HG03135 (cell line): ENCODE data around the gene TNS4.

Experiments
- ATAC-seq: cut with Tn5 transposase; IDR thresholded peaks from one replicate; pipeline ENCODE4 v1.9.1; 2021; ENCODE audit warnings: mild to moderate bottlenecking, moderate library complexity; ENCODE audit not compliant: unreplicated experiment

The TNS4 gene

DNA sequence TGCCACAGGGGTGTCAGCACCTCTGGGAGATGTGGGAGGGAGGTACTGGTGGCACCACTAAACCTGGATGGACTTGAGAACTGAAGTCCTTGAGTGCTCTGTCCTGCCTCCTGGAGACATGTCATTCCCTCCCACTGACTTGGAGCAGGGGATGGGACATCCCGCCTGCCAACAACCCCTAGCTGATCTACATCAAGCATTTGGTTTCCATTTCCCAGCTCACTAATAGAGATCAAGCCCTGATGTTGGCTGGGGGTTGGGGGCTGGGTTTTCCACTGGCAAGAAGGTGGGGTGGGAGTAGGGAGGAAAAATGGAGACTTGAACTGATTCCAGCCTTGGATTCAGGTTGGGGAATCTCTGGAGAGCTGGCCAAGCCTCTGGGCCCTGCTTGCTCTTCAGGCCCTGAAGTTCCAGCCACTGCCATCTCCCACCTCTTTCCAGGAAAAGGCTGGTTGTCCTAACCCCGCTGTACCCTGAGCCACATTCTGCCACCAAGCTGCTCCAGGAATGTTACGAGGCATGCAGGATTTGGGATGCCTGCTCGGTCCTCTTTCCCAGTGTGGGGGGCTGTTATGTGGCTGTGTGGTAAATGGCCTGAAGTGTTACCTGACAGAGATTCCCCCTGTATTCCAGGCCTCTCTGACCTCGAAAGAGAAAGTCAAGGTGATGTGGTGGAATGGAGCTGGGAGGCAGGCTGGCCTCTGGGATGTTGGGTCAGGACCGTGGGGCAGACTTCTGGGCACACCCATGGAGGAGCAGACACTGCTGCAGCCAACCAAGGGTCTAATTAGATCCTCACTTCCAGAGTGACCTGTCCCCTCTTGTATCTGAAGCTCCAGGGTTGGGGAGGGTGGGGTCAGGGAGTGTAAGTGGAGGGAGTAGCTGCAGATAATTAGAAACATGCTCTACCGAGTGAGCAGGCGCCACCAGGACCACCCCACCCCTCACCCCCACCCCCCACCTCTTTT is 41.5 kb downstream of the TNS4 start:
- ATAC-seq, result no peak

DNA sequence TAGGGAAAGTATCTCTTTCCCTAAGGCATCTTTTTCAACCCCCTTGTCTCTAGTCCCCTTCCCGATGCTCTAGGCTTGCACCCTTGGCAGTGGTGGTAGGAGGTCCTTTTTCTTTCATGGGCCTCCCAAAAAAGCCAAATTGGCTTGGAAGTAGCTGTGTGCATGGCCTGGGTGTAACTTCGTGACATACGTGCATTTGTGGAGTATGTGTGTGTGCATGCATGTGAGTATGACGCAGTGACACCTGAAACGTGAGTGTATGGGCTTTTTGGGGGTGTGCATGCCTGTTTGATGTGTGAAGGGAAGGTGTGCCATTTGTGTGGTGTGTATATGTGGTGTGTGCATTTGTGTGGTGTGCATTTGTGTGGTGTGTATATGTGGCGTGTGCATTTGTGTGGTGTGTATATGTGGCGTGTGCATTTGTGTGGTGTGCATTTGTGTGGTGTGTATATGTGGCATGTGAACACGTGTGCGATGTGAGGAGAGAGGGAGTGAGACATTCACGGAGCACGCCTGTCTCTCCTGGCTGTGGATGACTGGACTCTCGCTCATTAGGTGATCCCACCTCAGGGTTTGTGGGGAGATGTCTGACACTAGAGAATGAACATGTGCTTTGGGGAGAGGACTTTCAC is 42.5 kb downstream of the TNS4 start:
- no peak for ATAC-seq

GRCh38 chr17:40457964-40458791 is 43.2 kb downstream of the TNS4 start:
- ATAC-seq, result no peak

- no peak for ATAC-seq
These were observed 44.1 kb downstream of the TNS4 start for GRCh38 chr17:40457369-40457768.

DNA sequence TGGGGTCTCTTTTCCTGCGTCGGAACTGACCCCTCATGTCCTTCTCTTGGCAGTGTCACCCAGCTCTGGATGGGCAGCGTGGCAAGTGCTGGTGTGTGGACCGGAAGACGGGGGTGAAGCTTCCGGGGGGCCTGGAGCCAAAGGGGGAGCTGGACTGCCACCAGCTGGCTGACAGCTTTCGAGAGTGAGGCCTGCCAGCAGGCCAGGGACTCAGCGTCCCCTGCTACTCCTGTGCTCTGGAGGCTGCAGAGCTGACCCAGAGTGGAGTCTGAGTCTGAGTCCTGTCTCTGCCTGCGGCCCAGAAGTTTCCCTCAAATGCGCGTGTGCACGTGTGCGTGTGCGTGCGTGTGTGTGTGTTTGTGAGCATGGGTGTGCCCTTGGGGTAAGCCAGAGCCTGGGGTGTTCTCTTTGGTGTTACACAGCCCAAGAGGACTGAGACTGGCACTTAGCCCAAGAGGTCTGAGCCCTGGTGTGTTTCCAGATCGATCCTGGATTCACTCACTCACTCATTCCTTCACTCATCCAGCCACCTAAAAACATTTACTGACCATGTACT is 44.9 kb downstream of the TNS4 start:
- ATAC-seq, result no peak

- no peak for ATAC-seq
These were observed 46.8 kb downstream of the TNS4 start for GRCh38 chr17:40454613-40454995.

GRCh38 chr17:40453881-40454612 is 47.4 kb downstream of the TNS4 start:
- no peak for ATAC-seq

- ATAC-seq, result no peak
These were observed 48.5 kb downstream of the TNS4 start for GRCh38 chr17:40452921-40453378.

- ATAC-seq, result no peak
These were observed 49.1 kb downstream of the TNS4 start for GRCh38 chr17:40452216-40452787.

DNA sequence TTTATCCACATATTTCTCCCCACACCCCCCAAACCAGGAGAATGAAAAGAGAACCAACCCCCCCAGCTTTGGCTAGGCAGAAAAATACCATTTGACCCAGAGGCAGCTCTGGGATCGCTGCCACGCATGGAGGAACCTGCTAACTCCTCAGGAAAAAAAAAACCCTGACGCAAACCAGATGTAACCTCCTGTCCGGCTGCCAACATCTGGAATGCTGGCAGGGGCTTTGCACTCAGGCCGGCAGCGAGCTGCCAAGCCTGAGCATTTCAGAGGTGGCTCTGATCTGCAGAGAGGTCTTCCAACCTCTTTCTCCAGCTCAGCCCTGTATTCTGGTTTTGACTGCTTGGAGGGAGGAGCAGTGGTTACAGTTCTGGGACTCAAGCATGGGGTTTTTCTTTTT is 50.0 kb downstream of the TNS4 start:
- ATAC-seq, result no peak

DNA sequence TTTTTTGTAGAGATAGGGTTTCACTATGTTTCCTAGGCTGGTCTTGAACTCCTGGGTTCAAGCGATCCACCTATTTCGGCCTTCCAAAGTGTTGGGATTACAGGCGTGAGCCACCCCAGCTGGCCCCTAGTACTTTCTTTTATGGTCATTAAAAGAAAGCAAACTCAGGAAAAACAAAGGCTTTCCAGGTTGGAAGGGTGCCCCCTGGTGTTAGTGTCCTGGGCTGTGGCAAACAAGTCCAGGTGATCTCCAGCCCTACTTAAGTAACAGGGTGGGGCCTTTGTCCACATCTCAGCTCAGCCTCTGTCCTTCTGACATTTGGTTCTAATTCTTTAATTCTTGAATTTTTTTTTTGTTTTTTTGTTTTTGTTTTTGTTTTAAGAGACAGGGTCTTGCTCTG is 51.2 kb downstream of the TNS4 start:
- no peak for ATAC-seq

GRCh38 chr17:40448639-40449261 is 52.7 kb downstream of the TNS4 start:
- no peak for ATAC-seq

GRCh38 chr17:40448213-40448638 is 53.2 kb downstream of the TNS4 start:
- no peak for ATAC-seq

GRCh38 chr17:40447806-40448205 is 53.6 kb downstream of the TNS4 start:
- ATAC-seq, result no peak

DNA sequence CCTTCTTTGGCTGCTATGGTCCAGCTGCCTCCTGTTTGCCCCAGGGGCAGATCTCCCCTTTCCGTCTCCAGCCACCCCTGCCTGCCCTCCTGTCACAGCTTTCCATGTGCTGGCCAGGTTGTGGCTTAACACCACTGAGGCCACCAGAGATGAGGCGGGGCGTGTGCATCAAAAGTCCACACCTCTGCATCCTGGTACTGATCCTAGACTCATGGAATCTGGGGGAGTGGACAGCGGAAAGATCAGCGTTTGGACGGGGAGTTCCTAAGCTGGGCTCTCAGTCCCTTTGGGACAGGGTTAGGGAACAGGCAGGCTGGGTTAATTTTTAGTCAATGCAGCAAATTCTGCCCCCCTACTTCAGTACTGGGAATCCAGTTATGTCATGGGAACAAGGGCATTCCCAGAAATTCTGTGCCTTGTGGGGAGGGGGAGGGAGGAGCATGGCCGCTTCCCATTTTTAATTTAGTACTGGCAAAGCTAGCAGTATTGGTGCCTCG is 54.2 kb downstream of the TNS4 start:
- ATAC-seq, result no peak

- no peak for ATAC-seq
These were observed 55.5 kb downstream of the TNS4 start for GRCh38 chr17:40445751-40446468.

DNA sequence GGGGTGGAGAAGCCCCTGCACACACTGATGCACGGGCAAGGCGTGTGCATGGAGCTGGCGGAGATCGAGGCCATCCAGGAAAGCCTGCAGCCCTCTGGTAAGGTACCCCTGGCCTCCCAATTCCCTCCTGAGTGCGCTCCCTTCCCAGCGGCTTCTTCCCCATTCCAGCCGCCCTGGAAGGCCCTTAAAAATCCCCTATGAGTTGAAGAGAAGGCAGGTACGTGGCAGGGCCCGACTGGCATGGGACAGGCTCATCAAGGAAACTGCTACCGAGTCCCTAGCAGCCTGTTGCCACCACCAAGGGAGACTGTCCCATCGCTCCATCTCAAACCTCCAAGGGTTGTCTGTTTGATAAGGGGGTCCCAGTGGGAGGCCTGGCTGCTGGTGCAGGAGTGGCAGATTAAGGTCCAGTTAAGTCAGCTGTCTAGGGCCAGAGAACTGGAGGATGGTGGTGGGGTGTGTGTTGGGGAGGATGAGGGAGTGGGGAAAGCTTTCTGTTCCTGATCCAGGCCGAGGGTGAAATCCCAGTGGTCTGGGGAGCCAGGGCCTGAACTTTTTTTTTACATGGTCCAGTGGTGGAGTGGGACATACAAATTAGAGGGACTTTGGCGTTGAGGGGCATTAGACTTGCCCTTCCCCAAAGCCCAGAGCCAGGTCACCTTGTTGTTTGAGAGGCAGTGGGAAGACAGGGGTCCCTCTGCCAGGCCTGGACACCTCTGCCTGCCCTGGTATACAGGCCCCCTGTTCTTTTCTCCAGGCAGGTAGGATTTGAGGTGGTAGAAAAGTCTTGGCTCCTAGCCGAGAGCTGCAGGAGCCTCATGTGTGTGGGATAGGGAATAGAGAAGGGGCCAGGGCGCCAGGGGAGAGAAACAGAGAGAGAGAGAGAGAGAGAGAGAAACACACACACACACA is 57.2 kb downstream of the TNS4 start:
- ATAC-seq, result peak; percentile 3
